GM12875 (cell line): ENCODE results near the gene ALDH1A1.

Experiments
- H3K4me3 ChIP-seq: one replicate; pipeline ENCODE4 v1.5.1; 2011; ENCODE audit warnings: low read depth, low read length, control low read depth
- CTCF ChIP-seq: IDR thresholded peaks from 2 replicates; pipeline ENCODE4 v1.5.1; 2011; ENCODE audit warnings: low read depth, mild to moderate bottlenecking, control low read depth, inconsistent platforms, low read length, moderate library complexity, borderline replicate concordance; ENCODE audit not compliant: insufficient read depth

ALDH1A1 gene

GRCh38 chr9:72949918-72950325 lies 2.9 kb downstream of the ALDH1A1 start:
- no peak for TF ChIP-seq CTCF

GRCh38 chr9:72949244-72949582 lies 3.6 kb downstream of the ALDH1A1 start:
- no peak for TF ChIP-seq CTCF

More at GRCh38 chr9:72949918-72950325, 2.9 kb downstream of the ALDH1A1 start:
- H3K4me3 ChIP-seq = no peak overlapping the region

GRCh38 chr9:72948575-72949243 lies 4.1 kb downstream of the ALDH1A1 start:
- H3K4me3 ChIP-seq = no peak overlapping the region
- no peak for TF ChIP-seq CTCF

More at GRCh38 chr9:72949244-72949582, 3.6 kb downstream of the ALDH1A1 start:
- H3K4me3 ChIP-seq = no peak overlapping the region

- H3K4me3 ChIP-seq = no peak overlapping the region
- no peak for TF ChIP-seq CTCF
These were observed 4.8 kb downstream of the ALDH1A1 start for GRCh38 chr9:72947984-72948465.

GRCh38 chr9:72946821-72947220 lies 6.0 kb downstream of the ALDH1A1 start:
- TF ChIP-seq CTCF = no peak
- H3K4me3 ChIP-seq = no peak overlapping the region

GRCh38 chr9:72946318-72946717 lies 6.5 kb downstream of the ALDH1A1 start:
- no peak for TF ChIP-seq CTCF
- no peak overlapping the region for H3K4me3 ChIP-seq

GRCh38 chr9:72945391-72945790 lies 7.5 kb downstream of the ALDH1A1 start:
- H3K4me3 ChIP-seq = no peak overlapping the region
- no peak for TF ChIP-seq CTCF
